Measurements from ENCODE around the gene ARHGAP6. TPM values are rescaled to one million over a fixed set of nuclear protein-coding genes. Genes with fewer than 3 reads are reported as not detected.

Gene ARHGAP6
- polyA plus RNA-seq, 4 donors, result 1.1 to 3.5 (median 3.3) TPM; not detected in 1

DNA sequence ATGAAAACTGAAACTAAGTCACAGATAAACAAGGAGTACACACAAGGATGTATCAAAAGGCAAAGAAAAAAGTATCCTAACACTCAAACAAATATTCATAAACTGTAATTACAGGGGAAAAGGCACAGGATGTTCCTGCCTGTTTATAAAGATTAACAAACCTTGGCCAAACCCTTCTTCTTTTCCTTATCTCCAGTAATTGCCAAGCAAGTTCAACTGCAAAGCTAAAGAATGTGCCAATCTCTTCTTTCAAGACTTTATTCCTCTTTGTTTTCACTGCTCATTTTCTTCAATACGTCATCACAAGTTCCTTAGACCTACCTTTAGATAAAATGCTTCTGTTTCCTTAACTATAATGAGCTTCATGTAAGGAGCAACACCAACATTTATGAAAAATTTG, 201.3 kb downstream of the ARHGAP6 start:
- Histone ChIP-seq H3K9me3 (ENCODE audit: control insufficient read depth in 2 of 2, insufficient read depth in 1 of 2, low read depth in 1 of 2, low read length in 1 of 2) (no peaks in the 10 kb centered on the region), H3K27ac (ENCODE audit: low read depth in 1 of 3, low read length in 2 of 3) (no peak overlapping the region), H3K4me1 (ENCODE audit: control insufficient read depth in 3 of 3, insufficient read depth in 2 of 3, low read depth in 1 of 3, low read length in 2 of 3) (peaks cover 0 to 7% (median 0%) of the 10 kb centered on the region in 3 donors), H3K36me3 (ENCODE audit: control insufficient read depth in 3 of 3, insufficient read depth in 2 of 3, low read depth in 1 of 3, low read length in 3 of 3) (no peaks in the 10 kb centered on the region), H3K27me3 (ENCODE audit: control insufficient read depth in 3 of 3, insufficient read depth in 3 of 3, low read length in 3 of 3) (no peaks in the 10 kb centered on the region), H3K4me3 (ENCODE audit: low read depth in 1 of 3, low read length in 3 of 3) (no peak overlapping the region)
- 42 to 75% (median 55%) methylated on average over 1 of the region's 1 CpG for WGBS, 3 donors
- FAIRE-seq, result no peak
- no peak for DNase-seq

- H3K36me3 ChIP-seq (ENCODE audit: control insufficient read depth in 3 of 3, insufficient read depth in 2 of 3, low read depth in 1 of 3, low read length in 3 of 3), result no peaks in the 10 kb centered on the region
- no peaks in the 10 kb centered on the region for H3K27me3 ChIP-seq (ENCODE audit: control insufficient read depth in 3 of 3, insufficient read depth in 3 of 3, low read length in 3 of 3)
- H3K4me3 ChIP-seq (ENCODE audit: low read depth in 1 of 3, low read length in 3 of 3), result no peak overlapping the region
- peaks cover 0 to 7% (median 0%) of the 10 kb centered on the region in 3 donors for H3K4me1 ChIP-seq (ENCODE audit: control insufficient read depth in 3 of 3, insufficient read depth in 2 of 3, low read depth in 1 of 3, low read length in 2 of 3)
- no peak overlapping the region for H3K27ac ChIP-seq (ENCODE audit: low read depth in 1 of 3, low read length in 2 of 3)
- WGBS, 3 donors, result 36 to 69% (median 37%) methylated on average over 2 of the region's 2 CpGs
- no peak for DNase-seq
- no peaks in the 10 kb centered on the region for H3K9me3 ChIP-seq (ENCODE audit: control insufficient read depth in 2 of 2, insufficient read depth in 1 of 2, low read depth in 1 of 2, low read length in 1 of 2)
- no peak for FAIRE-seq
Observed at GRCh38 chrX:11462648-11463047, 203.1 kb downstream of the ARHGAP6 start.

DNA sequence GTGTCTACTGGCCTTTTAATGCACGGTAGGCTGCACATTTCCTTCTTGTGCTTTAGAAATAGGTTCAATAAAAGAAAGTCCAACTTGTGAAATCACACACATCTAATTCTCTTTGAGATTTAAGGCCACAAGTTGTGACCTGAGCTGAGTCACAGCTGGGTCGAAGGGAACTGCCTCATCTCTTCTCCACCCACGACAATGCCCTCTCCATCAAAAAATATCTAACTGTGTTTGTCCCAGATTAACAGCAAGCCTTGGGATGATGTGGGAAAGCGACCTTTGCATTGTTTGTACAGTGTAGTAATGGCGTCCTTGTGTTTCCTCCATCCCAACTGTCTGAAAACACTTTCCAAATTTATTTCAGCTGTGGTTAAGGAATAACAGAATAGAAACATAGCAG, 203.6 kb downstream of the ARHGAP6 start:
- peaks cover 0 to 7% (median 0%) of the 10 kb centered on the region in 3 donors for H3K4me1 ChIP-seq (ENCODE audit: control insufficient read depth in 3 of 3, insufficient read depth in 2 of 3, low read depth in 1 of 3, low read length in 2 of 3)
- H3K27me3 ChIP-seq (ENCODE audit: control insufficient read depth in 3 of 3, insufficient read depth in 3 of 3, low read length in 3 of 3), result no peaks in the 10 kb centered on the region
- no peak for FAIRE-seq
- H3K4me3 ChIP-seq (ENCODE audit: low read depth in 1 of 3, low read length in 3 of 3), result no peak overlapping the region
- no peaks in the 10 kb centered on the region for H3K9me3 ChIP-seq (ENCODE audit: control insufficient read depth in 2 of 2, insufficient read depth in 1 of 2, low read depth in 1 of 2, low read length in 1 of 2)
- H3K27ac ChIP-seq (ENCODE audit: low read depth in 1 of 3, low read length in 2 of 3), result no peak overlapping the region
- peak in 1 of 2 donors; percentile 15 for DNase-seq
- H3K36me3 ChIP-seq (ENCODE audit: control insufficient read depth in 3 of 3, insufficient read depth in 2 of 3, low read depth in 1 of 3, low read length in 3 of 3), result no peaks in the 10 kb centered on the region
- WGBS, 3 donors, result 32 to 49% (median 35%) methylated on average over 5 of the region's 5 CpGs

- peak overlapping the region in 1 of 3 donors; percentile 27 for H3K27ac ChIP-seq (ENCODE audit: low read depth in 1 of 3, low read length in 2 of 3)
- FAIRE-seq, result no peak
Observed at GRCh38 chrX:11461201-11462001, 204.3 kb downstream of the ARHGAP6 start.

GRCh38 chrX:11460347-11460746, 205.4 kb downstream of the ARHGAP6 start:
- no peak for FAIRE-seq
- H3K27ac ChIP-seq (ENCODE audit: low read depth in 1 of 3, low read length in 2 of 3), result no peak overlapping the region
- 59 to 76% (median 70%) methylated on average over 2 of the region's 2 CpGs for WGBS, 3 donors

More at GRCh38 chrX:11461201-11462001, 204.3 kb downstream of the ARHGAP6 start:
- Histone ChIP-seq H3K36me3 (ENCODE audit: control insufficient read depth in 3 of 3, insufficient read depth in 2 of 3, low read depth in 1 of 3, low read length in 3 of 3) (no peaks in the 10 kb centered on the region), H3K4me1 (ENCODE audit: control insufficient read depth in 3 of 3, insufficient read depth in 2 of 3, low read depth in 1 of 3, low read length in 2 of 3) (peaks cover 0 to 7% (median 0%) of the 10 kb centered on the region in 3 donors), H3K9me3 (ENCODE audit: control insufficient read depth in 2 of 2, insufficient read depth in 1 of 2, low read depth in 1 of 2, low read length in 1 of 2) (no peaks in the 10 kb centered on the region), H3K27me3 (ENCODE audit: control insufficient read depth in 3 of 3, insufficient read depth in 3 of 3, low read length in 3 of 3) (no peaks in the 10 kb centered on the region), H3K4me3 (ENCODE audit: low read depth in 1 of 3, low read length in 3 of 3) (no peak overlapping the region)
- DNase-seq, result peak in 1 of 2 donors; percentile 26
- 58 to 74% (median 62%) methylated on average over 5 of the region's 5 CpGs for WGBS, 3 donors

DNA sequence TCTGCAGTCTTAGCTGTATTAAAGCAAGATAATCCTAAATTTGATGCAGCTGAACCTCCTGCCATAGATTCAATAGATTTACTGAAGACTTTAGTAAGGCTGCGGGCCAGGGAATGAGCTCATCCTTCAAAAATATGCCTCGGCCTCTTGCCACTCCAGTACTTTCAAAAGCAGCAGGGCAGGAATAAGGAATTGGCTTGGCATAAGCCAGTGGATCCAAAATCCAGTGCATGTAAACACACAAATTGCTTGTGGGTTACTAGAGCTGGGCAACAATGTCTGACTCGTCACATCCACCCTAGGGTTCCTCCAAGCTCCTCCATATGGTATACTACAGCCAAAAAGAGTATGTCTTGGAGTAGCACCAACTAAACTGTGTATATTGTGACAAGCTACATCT, 207.6 kb downstream of the ARHGAP6 start:
- H3K4me1 ChIP-seq (ENCODE audit: control insufficient read depth in 3 of 3, insufficient read depth in 2 of 3, low read depth in 1 of 3, low read length in 2 of 3), result peaks cover 0 to 7% (median 0%) of the 10 kb centered on the region in 3 donors
- no peak for FAIRE-seq
- 65 to 67% (median 66%) methylated on average over 3 of the region's 3 CpGs for whole genome bisulfite sequencing, 3 donors
- no peaks in the 10 kb centered on the region for H3K9me3 ChIP-seq (ENCODE audit: control insufficient read depth in 2 of 2, insufficient read depth in 1 of 2, low read depth in 1 of 2, low read length in 1 of 2)
- DNase-seq, result no peak
- H3K4me3 ChIP-seq (ENCODE audit: low read depth in 1 of 3, low read length in 3 of 3), result no peak overlapping the region
- H3K27ac ChIP-seq (ENCODE audit: low read depth in 1 of 3, low read length in 2 of 3), result no peak overlapping the region
- no peaks in the 10 kb centered on the region for H3K36me3 ChIP-seq (ENCODE audit: control insufficient read depth in 3 of 3, insufficient read depth in 2 of 3, low read depth in 1 of 3, low read length in 3 of 3)
- H3K27me3 ChIP-seq (ENCODE audit: control insufficient read depth in 3 of 3, insufficient read depth in 3 of 3, low read length in 3 of 3), result no peaks in the 10 kb centered on the region

More at GRCh38 chrX:11460347-11460746, 205.4 kb downstream of the ARHGAP6 start:
- Histone ChIP-seq H3K27me3 (ENCODE audit: control insufficient read depth in 3 of 3, insufficient read depth in 3 of 3, low read length in 3 of 3) (no peaks in the 10 kb centered on the region), H3K9me3 (ENCODE audit: control insufficient read depth in 2 of 2, insufficient read depth in 1 of 2, low read depth in 1 of 2, low read length in 1 of 2) (no peaks in the 10 kb centered on the region), H3K4me1 (ENCODE audit: control insufficient read depth in 3 of 3, insufficient read depth in 2 of 3, low read depth in 1 of 3, low read length in 2 of 3) (peaks cover 0 to 7% (median 0%) of the 10 kb centered on the region in 3 donors), H3K4me3 (ENCODE audit: low read depth in 1 of 3, low read length in 3 of 3) (no peak overlapping the region), H3K36me3 (ENCODE audit: control insufficient read depth in 3 of 3, insufficient read depth in 2 of 3, low read depth in 1 of 3, low read length in 3 of 3) (no peaks in the 10 kb centered on the region)
- DNase-seq, result no peak

DNA sequence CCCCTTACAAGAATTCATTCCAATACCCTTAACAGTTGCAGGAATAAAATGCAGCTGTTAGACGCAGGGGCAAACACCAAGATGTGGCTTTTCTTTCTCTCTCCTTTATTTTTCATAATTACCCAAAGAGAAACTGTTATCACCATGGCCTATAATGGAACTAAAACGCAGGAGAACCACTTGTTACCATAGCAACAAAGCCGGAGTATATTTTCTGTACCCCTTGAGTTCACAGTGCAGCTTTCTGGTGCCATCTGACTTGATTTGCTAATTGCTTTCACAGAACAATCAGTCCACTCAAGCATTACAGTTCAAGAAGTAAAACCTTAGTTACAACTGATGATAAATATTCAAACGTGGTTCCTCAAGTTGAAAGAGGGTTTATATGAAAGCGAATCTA, 214.6 kb downstream of the ARHGAP6 start:
- Histone ChIP-seq H3K27me3 (ENCODE audit: control insufficient read depth in 3 of 3, insufficient read depth in 3 of 3, low read length in 3 of 3) (no peaks in the 10 kb centered on the region), H3K4me1 (ENCODE audit: control insufficient read depth in 3 of 3, insufficient read depth in 2 of 3, low read depth in 1 of 3, low read length in 2 of 3) (no peaks in the 10 kb centered on the region), H3K9me3 (ENCODE audit: control insufficient read depth in 2 of 2, insufficient read depth in 1 of 2, low read depth in 1 of 2, low read length in 1 of 2) (no peaks in the 10 kb centered on the region), H3K27ac (ENCODE audit: low read depth in 1 of 3, low read length in 2 of 3) (no peak overlapping the region), H3K36me3 (ENCODE audit: control insufficient read depth in 3 of 3, insufficient read depth in 2 of 3, low read depth in 1 of 3, low read length in 3 of 3) (no peaks in the 10 kb centered on the region), H3K4me3 (ENCODE audit: low read depth in 1 of 3, low read length in 3 of 3) (no peak overlapping the region)
- DNase-seq, result no peak
- 62 to 78% (median 66%) methylated on average over 5 of the region's 5 CpGs for WGBS, 3 donors
- no peak for FAIRE-seq

- Histone ChIP-seq H3K9me3 (ENCODE audit: control insufficient read depth in 2 of 2, insufficient read depth in 1 of 2, low read depth in 1 of 2, low read length in 1 of 2) (no peaks in the 10 kb centered on the region), H3K4me1 (ENCODE audit: control insufficient read depth in 3 of 3, insufficient read depth in 2 of 3, low read depth in 1 of 3, low read length in 2 of 3) (no peaks in the 10 kb centered on the region), H3K4me3 (ENCODE audit: low read depth in 1 of 3, low read length in 3 of 3) (no peak overlapping the region), H3K27me3 (ENCODE audit: control insufficient read depth in 3 of 3, insufficient read depth in 3 of 3, low read length in 3 of 3) (no peaks in the 10 kb centered on the region), H3K27ac (ENCODE audit: low read depth in 1 of 3, low read length in 2 of 3) (no peak overlapping the region), H3K36me3 (ENCODE audit: control insufficient read depth in 3 of 3, insufficient read depth in 2 of 3, low read depth in 1 of 3, low read length in 3 of 3) (no peaks in the 10 kb centered on the region)
- FAIRE-seq (no peak), DNase-seq (no peak)
- WGBS, 3 donors, result 75 to 82% (median 75%) methylated on average over 8 of the region's 8 CpGs
Observed at GRCh38 chrX:11450354-11450753, 215.4 kb downstream of the ARHGAP6 start.
